H9 (cell line): ENCODE data around the gene ROBO1. TPM values are rescaled to one million over a fixed set of nuclear protein-coding genes. Genes with fewer than 3 reads are reported as not detected.
A peak's percentile ranks its signal among the peaks of the same experiment; 100 is the strongest.

Source experiments
- DNase-seq: peaks from one replicate; pipeline ENCODE4 v3.0.0-alpha.2; 2017
- H2AFZ ChIP-seq: one replicate; pipeline ENCODE4 v1.6.1; 2013; ENCODE audit warnings: mild to moderate bottlenecking, low read length, control low read depth, moderate library complexity
- H2AK5ac ChIP-seq: 2 replicates; pipeline ENCODE4 v1.6.1; 2013; ENCODE audit warnings: low read length, control low read depth, mixed read lengths; ENCODE audit not compliant: insufficient read length
- H2BK120ac ChIP-seq: one replicate; pipeline ENCODE4 v1.6.1; 2013; ENCODE audit warnings: low read depth, mild to moderate bottlenecking, low read length, control low read depth, inconsistent platforms; ENCODE audit not compliant: poor library complexity, severe bottlenecking
- H2BK12ac ChIP-seq: 2 replicates; pipeline ENCODE4 v1.6.1; 2013; ENCODE audit warnings: low read length, control low read depth, mixed read lengths, low read depth; ENCODE audit not compliant: insufficient read length
- H2BK15ac ChIP-seq: 2 replicates; pipeline ENCODE4 v1.6.1; 2013; ENCODE audit warnings: low read depth, low read length, control low read depth
- H2BK20ac ChIP-seq: one replicate; pipeline ENCODE4 v1.6.1; 2013; ENCODE audit warnings: low read depth, mild to moderate bottlenecking, low read length, control low read depth, inconsistent platforms; ENCODE audit not compliant: poor library complexity, severe bottlenecking
- H2BK5ac ChIP-seq: 2 replicates; pipeline ENCODE4 v1.6.1; 2013; ENCODE audit warnings: low read length, control low read depth, mixed read lengths; ENCODE audit not compliant: insufficient read length
- H3K14ac ChIP-seq: 2 replicates; pipeline ENCODE4 v1.6.1; 2013; ENCODE audit warnings: low read length, control low read depth; ENCODE audit not compliant: insufficient read depth
- H3K18ac ChIP-seq: 2 replicates; pipeline ENCODE4 v1.6.1; 2013; ENCODE audit warnings: low read depth, mild to moderate bottlenecking, mixed read lengths, low read length, control low read depth; ENCODE audit not compliant: insufficient read length
- H3K23ac ChIP-seq: 2 replicates; pipeline ENCODE4 v1.6.1; 2013; ENCODE audit warnings: low read length, control low read depth, mixed read lengths, low read depth; ENCODE audit not compliant: insufficient read length
- H3K23me2 ChIP-seq: 2 replicates; pipeline ENCODE4 v1.6.1; 2013; ENCODE audit warnings: low read depth, mild to moderate bottlenecking, mixed read lengths, low read length, control low read depth; ENCODE audit not compliant: insufficient read length, poor library complexity, severe bottlenecking
- H3K27ac ChIP-seq: 2 replicates; pipeline ENCODE4 v1.5.1; 2013; ENCODE audit warnings: low read length, control low read depth, mixed read lengths, low read depth; ENCODE audit not compliant: insufficient read length
- H3K27me3 ChIP-seq: 2 replicates; pipeline ENCODE4 v1.6.1; 2013; ENCODE audit warnings: low read length, control low read depth, inconsistent platforms; ENCODE audit not compliant: insufficient read depth
- H3K4ac ChIP-seq: 2 replicates; pipeline ENCODE4 v1.6.1; 2013; ENCODE audit warnings: low read depth, mild to moderate bottlenecking, control low read depth, inconsistent platforms, low read length, moderate library complexity
- H3K4me1 ChIP-seq: 2 replicates; pipeline ENCODE4 v1.6.1; 2013; ENCODE audit warnings: low read length, control low read depth, inconsistent platforms; ENCODE audit not compliant: insufficient read depth
- H3K4me2 ChIP-seq: 2 replicates; pipeline ENCODE4 v1.6.1; 2013; ENCODE audit warnings: low read length, control low read depth, mixed read lengths; ENCODE audit not compliant: insufficient read length, insufficient read depth
- H3K56ac ChIP-seq: 2 replicates; pipeline ENCODE4 v1.6.1; 2013; ENCODE audit warnings: low read depth, mild to moderate bottlenecking, mixed read lengths, low read length, control low read depth; ENCODE audit not compliant: insufficient read length
- H3K79me1 ChIP-seq: 2 replicates; pipeline ENCODE4 v1.6.1; 2013; ENCODE audit warnings: low read depth, mild to moderate bottlenecking, moderate library complexity, low read length, control low read depth, inconsistent platforms; ENCODE audit not compliant: insufficient read depth, poor library complexity, severe bottlenecking
- H3K79me2 ChIP-seq: 2 replicates; pipeline ENCODE4 v1.6.1; 2013; ENCODE audit warnings: low read length, control low read depth, inconsistent platforms; ENCODE audit not compliant: insufficient read depth
- H3K9ac ChIP-seq: 2 replicates; pipeline ENCODE4 v1.6.1; 2013; ENCODE audit warnings: low read length, control low read depth, mixed read lengths; ENCODE audit not compliant: insufficient read length; ENCODE audit errors: extremely low read depth
- H3K9me3 ChIP-seq: one replicate; pipeline ENCODE4 v1.6.1; 2013; ENCODE audit warnings: low read depth, low read length, inconsistent platforms; ENCODE audit not compliant: control insufficient read depth
- H3T11ph ChIP-seq: one replicate; pipeline ENCODE4 v1.6.1; 2013; ENCODE audit warnings: mild to moderate bottlenecking, low read length, control low read depth, inconsistent platforms
- H4K20me1 ChIP-seq: one replicate; pipeline ENCODE4 v1.6.1; 2013; ENCODE audit not compliant: control insufficient read depth, insufficient read length, insufficient read depth
- H4K5ac ChIP-seq: 2 replicates; pipeline ENCODE4 v1.6.1; 2013; ENCODE audit warnings: low read depth, mild to moderate bottlenecking, mixed read lengths, low read length, control low read depth; ENCODE audit not compliant: insufficient read length
- H4K8ac ChIP-seq: replicated peaks from 2 replicates; pipeline ENCODE4 v1.6.1; 2013; ENCODE audit warnings: low read length, control low read depth, mixed read lengths, low read depth; ENCODE audit not compliant: insufficient read length
- H4K91ac ChIP-seq: 2 replicates; pipeline ENCODE4 v1.6.1; 2013; ENCODE audit warnings: low read depth, mild to moderate bottlenecking, moderate library complexity, mixed read lengths, low read length, control low read depth; ENCODE audit not compliant: insufficient read length
- H3K27ac Mint-ChIP-seq, 3 experiments: 2 replicates in 2 of 3; 3 replicates in 1 of 3; pipeline ENCODE4 v1.8.0; 2020 to 2021; ENCODE audit warnings: mixed read lengths in 3 of 3, mild to moderate bottlenecking in 1 of 3, moderate library complexity in 1 of 3
- H3K27me3 Mint-ChIP-seq: 2 replicates; pipeline ENCODE4 v1.8.0; 2021; ENCODE audit warnings: low read depth, mild to moderate bottlenecking, moderate library complexity, mixed read lengths
- H3K36me3 Mint-ChIP-seq, 3 experiments: 2 replicates in 2 of 3; 3 replicates in 1 of 3; pipeline ENCODE4 v1.8.0; 2020 to 2021; ENCODE audit warnings: low read depth in 3 of 3, mixed read lengths in 3 of 3; ENCODE audit not compliant: insufficient read depth in 1 of 3
- H3K4me1 Mint-ChIP-seq, 2 experiments: 2 replicates each; pipeline ENCODE4 v1.8.0; 2020; ENCODE audit warnings: mixed read lengths in 2 of 2
- H3K4me3 Mint-ChIP-seq, 2 experiments: 2 replicates in 1 of 2; 3 replicates in 1 of 2; pipeline ENCODE4 v1.8.0; 2020 to 2021; ENCODE audit warnings: mild to moderate bottlenecking in 2 of 2, mixed read lengths in 2 of 2, moderate library complexity in 1 of 2
- H3K9me3 Mint-ChIP-seq, 2 experiments: 2 replicates in 1 of 2; 3 replicates in 1 of 2; pipeline ENCODE4 v1.8.0; 2020; ENCODE audit warnings: mild to moderate bottlenecking in 2 of 2, mixed read lengths in 2 of 2, moderate library complexity in 1 of 2
- CTCF ChIP-seq: fragments of 200-600 bp; sonication (generic); conservative IDR thresholded peaks from 3 replicates; pipeline ENCODE4 v1.8.0; 2021; ENCODE audit warnings: antibody characterized with exemption, mild to moderate bottlenecking
- WGBS: extraction: QIAGEN DNeasy Blood & Tissue Kit; methylation state at CpG from one replicate; pipeline ENCODE4 v1.1.7; 2013; ENCODE audit warnings: missing lambda C conversion rate, low lambda C conversion rate, mixed read lengths; ENCODE audit not compliant: insufficient read length; ENCODE audit errors: extremely low coverage; 5-methylcytosine and 5-hydroxymethylcytosine counted together
- total RNA-seq: library from RNA; stranded (reverse); gene quantifications from 2 replicates; pipeline ENCODE4 v1.2.1, GENCODE V29; 2021

ROBO1 gene
- total RNA-seq, 1 experiment from 2014 or later = 62.7 TPM

DNA sequence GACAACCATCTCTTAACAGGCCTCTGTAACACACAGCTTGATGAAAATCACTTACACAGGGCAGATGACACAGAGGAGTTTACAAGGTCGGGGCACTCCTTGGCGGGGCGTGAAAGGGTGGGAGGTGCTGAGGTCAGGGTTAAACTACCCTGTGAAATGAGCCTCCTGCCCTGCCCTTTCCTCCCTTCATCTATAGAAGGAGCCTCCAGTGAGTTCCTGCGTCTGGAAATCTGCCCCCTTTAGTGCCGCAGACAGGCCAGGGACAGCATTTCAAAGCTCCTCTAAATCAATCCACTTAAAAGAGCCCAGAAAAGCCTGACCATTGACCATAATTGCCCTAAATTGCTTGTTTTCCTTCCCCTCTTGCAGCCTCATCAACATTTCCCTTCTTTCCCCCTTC, 1.9 kb downstream of the ROBO1 start:
- H3K9me3 ChIP-seq = no peaks in the 10 kb centered on the region
- H4K20me1 ChIP-seq = no peaks in the 10 kb centered on the region
- H2BK20ac ChIP-seq = no peak overlapping the region
- no peak overlapping the region for H3K23ac ChIP-seq
- H3K18ac ChIP-seq = no peak overlapping the region
- WGBS = no CpG with 5 or more reads among the region's 5 CpGs
- DNase-seq = peak; percentile 32
- no peak overlapping the region for H3K9ac ChIP-seq
- peaks cover 11 to 13% of the 10 kb centered on the region in 2 experiments for H3K4me1 Mint-ChIP-seq
- H3T11ph ChIP-seq = no peak overlapping the region
- no peak overlapping the region; a peak in 1 of 7 replicates for H3K27ac Mint-ChIP-seq
- no peaks in the 10 kb centered on the region for H3K79me1 ChIP-seq
- no peaks in the 10 kb centered on the region for H3K36me3 Mint-ChIP-seq
- peaks cover 6% of the 10 kb centered on the region for H3K27me3 Mint-ChIP-seq
- peak overlapping the region; percentile 96 for H3K4me2 ChIP-seq
- H4K8ac ChIP-seq = no peak overlapping the region
- no peak overlapping the region for H2BK15ac ChIP-seq
- H4K5ac ChIP-seq = no peak overlapping the region
- no peak overlapping the region for H2AK5ac ChIP-seq
- H3K27ac ChIP-seq = no peak overlapping the region
- no peak overlapping the region for H3K14ac ChIP-seq
- no peak overlapping the region for H2BK5ac ChIP-seq
- peaks cover 20% of the 10 kb centered on the region; the same call in 1 of the 2 replicates for H3K27me3 ChIP-seq
- H3K23me2 ChIP-seq = peaks cover 20% of the 10 kb centered on the region
- no peak overlapping the region for H3K56ac ChIP-seq
- no peak overlapping the region for H3K4ac ChIP-seq
- no peak overlapping the region for H2BK12ac ChIP-seq
- H3K4me1 ChIP-seq = peaks cover 2% of the 10 kb centered on the region; the same call in 1 of the 2 replicates
- H2BK120ac ChIP-seq = no peak overlapping the region
- H3K9me3 Mint-ChIP-seq = no peaks in the 10 kb centered on the region
- H3K4me3 Mint-ChIP-seq = no peak overlapping the region; a peak in 1 of 5 replicates
- H4K91ac ChIP-seq = no peak overlapping the region
- H3K79me2 ChIP-seq = no peaks in the 10 kb centered on the region
- TF ChIP-seq CTCF = no peak
- no peak overlapping the region for H2AFZ ChIP-seq
